ENCODE measurements around the gene LAMP5. TPM values are rescaled to one million over a fixed set of nuclear protein-coding genes. Genes with fewer than 3 reads are reported as not detected.

Gene LAMP5
- total and polyA plus RNA-seq, 2 experiments from 2014 or later, result 0.21 to 0.29 TPM

DNA sequence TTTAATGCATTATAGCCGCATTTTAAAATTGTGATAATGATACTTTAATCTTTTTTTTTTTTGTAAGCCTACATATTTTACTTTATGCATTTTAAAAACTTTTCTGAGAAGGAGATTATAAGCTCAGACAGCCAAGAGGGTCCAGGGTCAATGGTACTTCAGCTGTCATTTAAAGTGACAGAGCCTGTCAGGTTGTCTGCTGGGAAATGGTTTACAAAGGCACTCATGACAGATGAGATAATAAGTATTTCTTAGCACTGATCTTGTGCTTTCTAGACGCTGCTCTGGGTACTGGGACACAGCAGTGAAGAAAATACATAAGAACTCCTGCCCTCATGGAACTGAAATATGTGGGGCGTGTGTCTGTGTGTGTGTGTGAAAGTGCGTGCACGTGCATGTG lies 19.6 kb downstream of the LAMP5 start:
- Histone ChIP-seq H3K27ac (ENCODE audit: low read depth) (no peak overlapping the region), H3K27me3 (ENCODE audit: insufficient read depth) (no peaks in the 10 kb centered on the region), H2AFZ (no peak overlapping the region), H3F3A (replicated peaks; ENCODE audit: low read depth) (no peaks in the 10 kb centered on the region), H3K4me2 (no peak overlapping the region), H3K9me2 (ENCODE audit: insufficient read depth) (no peaks in the 10 kb centered on the region; the same call in 1 of the 2 replicates), H3K36me3 (ENCODE audit: insufficient read depth) (no peaks in the 10 kb centered on the region), H3K4me1 (ENCODE audit: insufficient read depth) (peaks cover 18% of the 10 kb centered on the region), H3K79me2 (replicated peaks; ENCODE audit: insufficient read depth) (no peaks in the 10 kb centered on the region), H3K4me3 (no peak overlapping the region), H4K20me1 (replicated peaks; ENCODE audit: insufficient read depth) (no peaks in the 10 kb centered on the region)
- no peak overlapping the region for H3K4me3 Mint-ChIP-seq
- no peak for ATAC-seq
- H3K4me1 Mint-ChIP-seq, result peaks cover 26% of the 10 kb centered on the region
- H3K36me3 Mint-ChIP-seq (ENCODE audit: low read depth), result no peaks in the 10 kb centered on the region
- DNase-seq (ENCODE audit: low spot score), result no peak
- no peak overlapping the region for H3K27ac Mint-ChIP-seq
- H3K27me3 Mint-ChIP-seq (ENCODE audit: insufficient read depth, low read depth, poor library complexity), result no peaks in the 10 kb centered on the region
- H3K9me3 Mint-ChIP-seq, result no peaks in the 10 kb centered on the region
- TF ChIP-seq ZNF114 (CRISPR knock-in tag; IDR thresholded peaks at IDR 0.05) (no peak), CREB1 (CRISPR knock-in tag; IDR thresholded peaks at IDR 0.05; ENCODE audit: low read depth) (no peak), EZH2phosphoT487 (IDR thresholded peaks at IDR 0.05; ENCODE audit: unreplicated experiment) (no peak), EZH2 (IDR thresholded peaks at IDR 0.05; ENCODE audit: low read depth, unreplicated experiment) (no peak), JUNB (IDR thresholded peaks at IDR 0.05; ENCODE audit: unreplicated experiment) (no peak), NANOG (IDR thresholded peaks at IDR 0.05; ENCODE audit: borderline replicate concordance) (no peak), POLR2AphosphoS5 (IDR thresholded peaks at IDR 0.05; ENCODE audit: low read depth) (no peak)
- TF ChIP-seq, protein P1, sequence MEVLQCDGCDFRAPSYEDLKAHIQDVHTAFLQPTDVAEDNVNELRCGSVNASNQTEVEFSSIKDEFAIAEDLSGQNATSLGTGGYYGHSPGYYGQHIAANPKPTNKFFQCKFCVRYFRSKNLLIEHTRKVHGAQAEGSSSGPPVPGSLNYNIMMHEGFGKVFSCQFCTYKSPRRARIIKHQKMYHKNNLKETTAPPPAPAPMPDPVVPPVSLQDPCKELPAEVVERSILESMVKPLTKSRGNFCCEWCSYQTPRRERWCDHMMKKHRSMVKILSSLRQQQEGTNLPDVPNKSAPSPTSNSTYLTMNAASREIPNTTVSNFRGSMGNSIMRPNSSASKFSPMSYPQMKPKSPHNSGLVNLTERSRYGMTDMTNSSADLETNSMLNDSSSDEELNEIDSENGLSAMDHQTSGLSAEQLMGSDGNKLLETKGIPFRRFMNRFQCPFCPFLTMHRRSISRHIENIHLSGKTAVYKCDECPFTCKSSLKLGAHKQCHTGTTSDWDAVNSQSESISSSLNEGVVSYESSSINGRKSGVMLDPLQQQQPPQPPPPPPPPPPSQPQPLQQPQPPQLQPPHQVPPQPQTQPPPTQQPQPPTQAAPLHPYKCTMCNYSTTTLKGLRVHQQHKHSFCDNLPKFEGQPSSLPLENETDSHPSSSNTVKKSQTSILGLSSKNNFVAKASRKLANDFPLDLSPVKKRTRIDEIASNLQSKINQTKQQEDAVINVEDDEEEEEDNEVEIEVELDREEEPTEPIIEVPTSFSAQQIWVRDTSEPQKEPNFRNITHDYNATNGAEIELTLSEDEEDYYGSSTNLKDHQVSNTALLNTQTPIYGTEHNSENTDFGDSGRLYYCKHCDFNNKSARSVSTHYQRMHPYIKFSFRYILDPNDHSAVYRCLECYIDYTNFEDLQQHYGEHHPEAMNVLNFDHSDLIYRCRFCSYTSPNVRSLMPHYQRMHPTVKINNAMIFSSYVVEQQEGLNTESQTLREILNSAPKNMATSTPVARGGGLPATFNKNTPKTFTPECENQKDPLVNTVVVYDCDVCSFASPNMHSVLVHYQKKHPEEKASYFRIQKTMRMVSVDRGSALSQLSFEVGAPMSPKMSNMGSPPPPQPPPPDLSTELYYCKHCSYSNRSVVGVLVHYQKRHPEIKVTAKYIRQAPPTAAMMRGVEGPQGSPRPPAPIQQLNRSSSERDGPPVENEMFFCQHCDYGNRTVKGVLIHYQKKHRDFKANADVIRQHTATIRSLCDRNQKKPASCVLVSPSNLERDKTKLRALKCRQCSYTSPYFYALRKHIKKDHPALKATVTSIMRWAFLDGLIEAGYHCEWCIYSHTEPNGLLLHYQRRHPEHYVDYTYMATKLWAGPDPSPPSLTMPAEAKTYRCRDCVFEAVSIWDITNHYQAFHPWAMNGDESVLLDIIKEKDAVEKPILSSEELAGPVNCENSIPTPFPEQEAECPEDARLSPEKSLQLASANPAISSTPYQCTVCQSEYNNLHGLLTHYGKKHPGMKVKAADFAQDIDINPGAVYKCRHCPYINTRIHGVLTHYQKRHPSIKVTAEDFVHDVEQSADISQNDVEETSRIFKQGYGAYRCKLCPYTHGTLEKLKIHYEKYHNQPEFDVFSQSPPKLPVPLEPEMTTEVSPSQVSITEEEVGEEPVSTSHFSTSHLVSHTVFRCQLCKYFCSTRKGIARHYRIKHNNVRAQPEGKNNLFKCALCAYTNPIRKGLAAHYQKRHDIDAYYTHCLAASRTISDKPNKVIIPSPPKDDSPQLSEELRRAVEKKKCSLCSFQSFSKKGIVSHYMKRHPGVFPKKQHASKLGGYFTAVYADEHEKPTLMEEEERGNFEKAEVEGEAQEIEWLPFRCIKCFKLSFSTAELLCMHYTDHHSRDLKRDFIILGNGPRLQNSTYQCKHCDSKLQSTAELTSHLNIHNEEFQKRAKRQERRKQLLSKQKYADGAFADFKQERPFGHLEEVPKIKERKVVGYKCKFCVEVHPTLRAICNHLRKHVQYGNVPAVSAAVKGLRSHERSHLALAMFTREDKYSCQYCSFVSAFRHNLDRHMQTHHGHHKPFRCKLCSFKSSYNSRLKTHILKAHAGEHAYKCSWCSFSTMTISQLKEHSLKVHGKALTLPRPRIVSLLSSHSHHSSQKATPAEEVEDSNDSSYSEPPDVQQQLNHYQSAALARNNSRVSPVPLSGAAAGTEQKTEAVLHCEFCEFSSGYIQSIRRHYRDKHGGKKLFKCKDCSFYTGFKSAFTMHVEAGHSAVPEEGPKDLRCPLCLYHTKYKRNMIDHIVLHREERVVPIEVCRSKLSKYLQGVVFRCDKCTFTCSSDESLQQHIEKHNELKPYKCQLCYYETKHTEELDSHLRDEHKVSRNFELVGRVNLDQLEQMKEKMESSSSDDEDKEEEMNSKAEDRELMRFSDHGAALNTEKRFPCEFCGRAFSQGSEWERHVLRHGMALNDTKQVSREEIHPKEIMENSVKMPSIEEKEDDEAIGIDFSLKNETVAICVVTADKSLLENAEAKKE (CRISPR knock-in tag; IDR thresholded peaks at IDR 0.05), result no peak

Measured in GM23338 (cell line).